Hepatocyte (in vitro differentiated cells): ENCODE measurements around the gene ATP8B2. TPM values are rescaled to one million over a fixed set of nuclear protein-coding genes. Genes with fewer than 3 reads are reported as not detected.
"Not testable (repeated sequence)": the region's sequence is repeated elsewhere in the genome, so short reads cannot be mapped to it uniquely, and the experiment has no call there.

Source experiments
- DNase-seq: peaks from one replicate; pipeline ENCODE4 v3.0.0-alpha.2; 2016; ENCODE audit warnings: low spot score
- H2AFZ ChIP-seq: fragments of 200-600 bp; sonication (generic); 2 replicates; pipeline ENCODE4 v1.6.0; 2016; ENCODE audit warnings: antibody characterized with exemption, mild to moderate bottlenecking
- H3K27ac ChIP-seq: fragments of 200-600 bp; sonication (generic); 2 replicates; pipeline ENCODE4 v1.5.1; 2016; ENCODE audit warnings: mild to moderate bottlenecking
- H3K27me3 ChIP-seq: fragments of 200-600 bp; sonication (generic); 2 replicates; pipeline ENCODE4 v1.6.1; 2016
- H3K36me3 ChIP-seq: fragments of 200-600 bp; sonication (generic); replicated peaks from 2 replicates; pipeline ENCODE4 v1.5.1; 2016; ENCODE audit warnings: low read depth; ENCODE audit not compliant: insufficient read depth
- H3K4me1 ChIP-seq: fragments of 200-600 bp; sonication (generic); 2 replicates; pipeline ENCODE4 v1.5.1; 2016; ENCODE audit warnings: mild to moderate bottlenecking, moderate library complexity; ENCODE audit not compliant: insufficient read depth
- H3K4me2 ChIP-seq: fragments of 200-600 bp; sonication (generic); 2 replicates; pipeline ENCODE4 v1.6.0; 2016
- H3K4me3 ChIP-seq: fragments of 200-600 bp; sonication (generic); 2 replicates; pipeline ENCODE4 v1.5.1; 2016; ENCODE audit warnings: mild to moderate bottlenecking
- H3K79me2 ChIP-seq: fragments of 200-600 bp; sonication (generic); 2 replicates; pipeline ENCODE4 v1.6.0; 2017; ENCODE audit warnings: mild to moderate bottlenecking
- H3K9me2 ChIP-seq: fragments of 200-600 bp; sonication (generic); replicated peaks from 2 replicates; pipeline ENCODE4 v1.6.0; 2017; ENCODE audit warnings: mild to moderate bottlenecking; ENCODE audit not compliant: insufficient read depth
- H3K9me3 ChIP-seq: fragments of 200-600 bp; sonication (generic); 2 replicates; pipeline ENCODE4 v1.5.1; 2016; ENCODE audit warnings: low read depth, mild to moderate bottlenecking
- H4K20me1 ChIP-seq: fragments of 200-600 bp; sonication (generic); 2 replicates; pipeline ENCODE4 v1.6.0; 2016; ENCODE audit warnings: mild to moderate bottlenecking; ENCODE audit not compliant: insufficient read depth, poor library complexity, severe bottlenecking
- EZH2 ChIP-seq: fragments of 200-600 bp; sonication (generic); IDR thresholded peaks from 2 replicates; pipeline ENCODE4 v1.6.1; 2016; ENCODE audit warnings: antibody characterized with exemption, mild to moderate bottlenecking, borderline replicate concordance
- EZH2phosphoT487 ChIP-seq: fragments of 200-600 bp; sonication (generic); IDR thresholded peaks from one replicate; pipeline ENCODE4 v1.6.1; 2018; ENCODE audit warnings: antibody characterized with exemption, mild to moderate bottlenecking, low read depth, moderate library complexity; ENCODE audit not compliant: unreplicated experiment, severe bottlenecking
- WGBS: methylation state at CpG from one replicate; pipeline ENCODE4 v1.1.6; 2016; ENCODE audit warnings: low lambda C conversion rate; ENCODE audit errors: missing lambda C conversion rate; 5-methylcytosine and 5-hydroxymethylcytosine counted together
- polyA plus RNA-seq: library from polyadenylated mRNA; unstranded; fragments of >200 nt; fragmentation: Nextera tagmentation; extraction: Ambion mirVana; gene quantifications from 2 replicates; pipeline ENCODE4 v1.2.1, GENCODE V29; 2016
- total RNA-seq: library from RNA; depleted of rRNA; stranded (reverse); fragments of >200 nt; gene quantifications from 2 replicates; pipeline ENCODE4 v1.2.3, GENCODE V29; 2014
- TF ChIP-seq, protein P1 (sequence below): fragments of 200-600 bp; sonication (generic); IDR thresholded peaks from 2 replicates; pipeline ENCODE4 v1.5.1; 2016; ENCODE audit warnings: antibody characterized with exemption, mild to moderate bottlenecking; ENCODE audit not compliant: poor library complexity

ATP8B2 gene
- total and polyA plus RNA-seq, 2 experiments from 2014 or later: 8.7 to 42.0 TPM

GRCh38 chr1:154301582-154301981 lies 23.7 kb upstream of the ATP8B2 start:
- Histone ChIP-seq H3K36me3 (no peaks in the 10 kb centered on the region), H3K9me3 (no peaks in the 10 kb centered on the region), H2AFZ (no peak overlapping the region), H3K79me2 (no peaks in the 10 kb centered on the region), H3K4me1 (no peaks in the 10 kb centered on the region), H3K4me2 (no peak overlapping the region), H3K4me3 (no peak overlapping the region), H3K9me2 (no peaks in the 10 kb centered on the region), H3K27me3 (no peaks in the 10 kb centered on the region), H3K27ac (no peak overlapping the region), H4K20me1 (no peaks in the 10 kb centered on the region)
- 89% methylated on average over 1 of the region's 1 CpG for WGBS
- TF ChIP-seq EZH2 (no peak), EZH2phosphoT487 (no peak)
- TF ChIP-seq, protein P1, sequence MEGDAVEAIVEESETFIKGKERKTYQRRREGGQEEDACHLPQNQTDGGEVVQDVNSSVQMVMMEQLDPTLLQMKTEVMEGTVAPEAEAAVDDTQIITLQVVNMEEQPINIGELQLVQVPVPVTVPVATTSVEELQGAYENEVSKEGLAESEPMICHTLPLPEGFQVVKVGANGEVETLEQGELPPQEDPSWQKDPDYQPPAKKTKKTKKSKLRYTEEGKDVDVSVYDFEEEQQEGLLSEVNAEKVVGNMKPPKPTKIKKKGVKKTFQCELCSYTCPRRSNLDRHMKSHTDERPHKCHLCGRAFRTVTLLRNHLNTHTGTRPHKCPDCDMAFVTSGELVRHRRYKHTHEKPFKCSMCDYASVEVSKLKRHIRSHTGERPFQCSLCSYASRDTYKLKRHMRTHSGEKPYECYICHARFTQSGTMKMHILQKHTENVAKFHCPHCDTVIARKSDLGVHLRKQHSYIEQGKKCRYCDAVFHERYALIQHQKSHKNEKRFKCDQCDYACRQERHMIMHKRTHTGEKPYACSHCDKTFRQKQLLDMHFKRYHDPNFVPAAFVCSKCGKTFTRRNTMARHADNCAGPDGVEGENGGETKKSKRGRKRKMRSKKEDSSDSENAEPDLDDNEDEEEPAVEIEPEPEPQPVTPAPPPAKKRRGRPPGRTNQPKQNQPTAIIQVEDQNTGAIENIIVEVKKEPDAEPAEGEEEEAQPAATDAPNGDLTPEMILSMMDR: no peak
- no peak for DNase-seq

GRCh38 chr1:154304664-154305337 lies 20.5 kb upstream of the ATP8B2 start:
- no peak overlapping the region for H3K27ac ChIP-seq
- H3K79me2 ChIP-seq: no peaks in the 10 kb centered on the region
- no peaks in the 10 kb centered on the region for H3K9me3 ChIP-seq
- H4K20me1 ChIP-seq: no peaks in the 10 kb centered on the region
- H3K4me2 ChIP-seq: no peak overlapping the region
- TF ChIP-seq EZH2phosphoT487 (no peak), EZH2 (no peak)
- TF ChIP-seq, protein P1: no peak
- no peaks in the 10 kb centered on the region for H3K27me3 ChIP-seq
- H3K4me3 ChIP-seq: no peak overlapping the region
- WGBS: 80% methylated on average over 9 of the region's 9 CpGs
- no peak overlapping the region for H2AFZ ChIP-seq
- no peak for DNase-seq
- H3K4me1 ChIP-seq: no peaks in the 10 kb centered on the region
- no peaks in the 10 kb centered on the region for H3K36me3 ChIP-seq
- H3K9me2 ChIP-seq: no peaks in the 10 kb centered on the region

- DNase-seq: no peak
- WGBS: 89% methylated on average over 3 of the region's 3 CpGs
Measured at GRCh38 chr1:154306151-154306550, 19.2 kb upstream of the ATP8B2 start.

DNA sequence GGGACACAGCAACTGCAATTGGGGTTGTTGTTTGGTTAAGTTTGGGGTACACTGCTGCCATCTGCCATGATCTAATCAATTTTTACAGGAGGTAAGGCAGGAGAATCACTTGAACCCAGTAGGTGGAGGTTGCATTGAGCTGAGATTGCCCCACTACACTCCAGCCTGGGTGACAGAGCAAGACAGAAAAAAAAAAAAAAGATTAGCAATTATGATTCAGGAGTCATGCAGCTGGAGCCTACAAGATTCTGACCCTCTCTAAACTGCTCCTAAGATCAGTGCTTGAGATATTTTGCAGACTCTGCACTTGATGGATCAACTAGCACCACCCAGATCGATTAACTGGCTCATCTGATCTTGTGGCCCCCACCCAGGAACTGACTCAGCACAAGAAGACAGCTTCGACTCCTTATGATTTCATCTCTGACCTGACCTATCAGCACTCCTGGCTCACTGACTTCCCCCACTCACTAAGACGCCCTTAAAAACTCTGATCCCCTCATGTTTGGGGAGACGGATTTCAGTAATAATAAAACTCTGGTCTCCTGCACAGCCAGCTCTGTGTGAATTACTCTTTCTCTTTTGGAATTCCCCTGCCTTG lies 17.6 kb upstream of the ATP8B2 start:
- 79% methylated on average over 4 of the region's 4 CpGs for WGBS
- not testable (repeated sequence) for H3K27ac ChIP-seq, H3K36me3 ChIP-seq, H3K4me1 ChIP-seq, H4K20me1 ChIP-seq, H3K27me3 ChIP-seq, H3K79me2 ChIP-seq, H2AFZ ChIP-seq, H3K9me2 ChIP-seq, H3K9me3 ChIP-seq, H3K4me3 ChIP-seq, H3K4me2 ChIP-seq, DNase-seq

More at GRCh38 chr1:154306151-154306550, 19.2 kb upstream of the ATP8B2 start:
- H3K4me2 ChIP-seq: no peak overlapping the region
- H3K4me3 ChIP-seq: no peak overlapping the region
- H3K79me2 ChIP-seq: no peaks in the 10 kb centered on the region
- no peak overlapping the region for H3K27ac ChIP-seq
- TF ChIP-seq EZH2phosphoT487: no peak
- TF ChIP-seq EZH2: no peak
- TF ChIP-seq, protein P1: no peak
- no peaks in the 10 kb centered on the region for H3K9me2 ChIP-seq
- no peaks in the 10 kb centered on the region for H3K27me3 ChIP-seq
- no peaks in the 10 kb centered on the region for H3K4me1 ChIP-seq
- no peaks in the 10 kb centered on the region for H3K9me3 ChIP-seq
- H2AFZ ChIP-seq: no peak overlapping the region
- no peaks in the 10 kb centered on the region for H4K20me1 ChIP-seq
- no peaks in the 10 kb centered on the region for H3K36me3 ChIP-seq

- WGBS: 94% methylated on average over 7 of the region's 7 CpGs
- H3K4me3 ChIP-seq, H3K79me2 ChIP-seq, H3K9me3 ChIP-seq, H2AFZ ChIP-seq, H3K4me2 ChIP-seq, H3K36me3 ChIP-seq, H3K9me2 ChIP-seq, H3K27me3 ChIP-seq, H3K27ac ChIP-seq, H4K20me1 ChIP-seq, DNase-seq, H3K4me1 ChIP-seq: not testable (repeated sequence)
Measured at GRCh38 chr1:154309136-154309535, 16.2 kb upstream of the ATP8B2 start.
